GM19238 (cell line): ENCODE results near the gene BRAT1.

Experiments
- DNase-seq: peaks from one replicate; pipeline ENCODE4 v3.0.0; 2011; ENCODE audit warnings: low spot score; ENCODE audit not compliant: insufficient read length

The BRAT1 gene

DNA sequence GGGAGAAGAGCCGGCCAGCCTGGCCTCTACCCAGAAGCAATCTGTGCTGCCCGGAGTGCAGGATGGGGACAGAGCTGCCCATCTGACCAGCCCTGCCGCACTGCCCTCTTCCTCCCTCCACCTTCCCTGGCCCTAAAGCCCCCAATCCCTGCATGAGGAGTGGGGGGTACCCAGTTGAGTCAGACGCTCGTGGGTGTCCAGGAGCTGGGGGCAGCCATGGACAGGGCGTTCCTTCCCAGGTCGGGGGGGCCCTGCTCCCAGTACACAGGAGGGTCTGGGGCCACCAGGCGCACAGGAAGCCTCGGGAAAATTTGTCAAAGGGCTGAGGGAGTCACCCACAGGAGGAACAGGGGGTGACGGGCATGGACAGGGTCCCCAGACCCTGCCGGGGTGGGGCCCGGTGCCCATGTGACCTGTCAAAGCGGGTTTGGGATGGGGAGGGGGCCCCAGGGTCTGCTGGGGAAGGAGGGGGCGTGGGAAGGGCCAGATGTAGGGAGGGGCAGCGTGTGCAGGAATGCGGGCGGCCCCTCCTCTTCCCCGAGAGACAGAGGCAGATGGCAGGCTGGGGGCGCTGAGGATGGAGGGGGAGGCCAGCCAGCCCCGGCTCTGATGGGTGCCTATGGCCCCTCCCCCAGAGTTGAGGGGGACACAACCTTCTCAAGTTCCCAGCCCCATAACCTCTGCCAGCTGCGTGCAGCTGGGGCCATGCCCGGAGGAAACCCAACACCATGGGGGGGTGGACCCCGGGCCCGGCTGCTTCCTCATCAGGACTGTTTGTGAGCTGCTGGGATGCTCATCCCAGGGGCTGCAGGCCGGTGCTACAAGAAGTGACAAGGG is 57.6 kb downstream of the BRAT1 start:
- no peak for DNase-seq

DNA sequence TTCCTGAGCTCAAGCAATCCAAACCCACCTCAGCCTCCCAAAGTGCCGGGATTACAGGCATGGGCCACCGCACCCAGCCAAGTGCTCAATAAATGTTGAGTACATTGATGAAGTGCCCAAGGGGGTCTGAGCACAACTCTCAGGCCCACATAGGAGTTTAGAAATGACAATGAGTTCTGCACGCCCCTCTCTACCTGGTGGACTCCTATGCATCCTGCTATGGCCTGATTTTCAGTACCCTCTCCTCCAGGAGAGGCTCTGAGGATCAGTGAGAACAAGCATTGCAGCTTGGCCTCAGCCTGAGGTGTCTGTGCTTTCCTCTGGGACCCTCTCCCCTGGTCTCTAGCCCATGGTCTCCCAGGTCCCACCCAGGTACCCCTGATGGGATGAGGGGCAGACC is 58.3 kb downstream of the BRAT1 start:
- DNase-seq: no peak

DNA sequence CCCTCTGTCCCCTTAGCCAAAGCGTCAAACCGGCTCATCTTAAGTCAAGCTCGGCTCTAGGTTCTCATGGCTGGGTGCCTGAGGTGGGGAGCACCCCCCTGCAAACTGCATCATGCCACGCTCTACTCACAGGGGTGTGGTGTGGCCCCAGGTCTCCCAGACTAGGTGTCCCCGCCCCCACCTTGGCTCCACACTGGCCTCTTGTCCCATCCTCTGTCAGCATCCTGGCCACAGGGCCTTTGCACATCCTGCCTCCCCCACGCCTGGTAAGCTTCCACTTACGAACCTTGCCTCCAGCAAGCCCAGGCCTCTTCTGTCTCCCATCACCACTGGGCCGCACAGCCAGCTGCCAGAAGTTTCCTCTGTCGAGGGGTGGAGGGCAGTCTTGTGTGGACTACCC is 58.9 kb downstream of the BRAT1 start:
- no peak for DNase-seq

DNA sequence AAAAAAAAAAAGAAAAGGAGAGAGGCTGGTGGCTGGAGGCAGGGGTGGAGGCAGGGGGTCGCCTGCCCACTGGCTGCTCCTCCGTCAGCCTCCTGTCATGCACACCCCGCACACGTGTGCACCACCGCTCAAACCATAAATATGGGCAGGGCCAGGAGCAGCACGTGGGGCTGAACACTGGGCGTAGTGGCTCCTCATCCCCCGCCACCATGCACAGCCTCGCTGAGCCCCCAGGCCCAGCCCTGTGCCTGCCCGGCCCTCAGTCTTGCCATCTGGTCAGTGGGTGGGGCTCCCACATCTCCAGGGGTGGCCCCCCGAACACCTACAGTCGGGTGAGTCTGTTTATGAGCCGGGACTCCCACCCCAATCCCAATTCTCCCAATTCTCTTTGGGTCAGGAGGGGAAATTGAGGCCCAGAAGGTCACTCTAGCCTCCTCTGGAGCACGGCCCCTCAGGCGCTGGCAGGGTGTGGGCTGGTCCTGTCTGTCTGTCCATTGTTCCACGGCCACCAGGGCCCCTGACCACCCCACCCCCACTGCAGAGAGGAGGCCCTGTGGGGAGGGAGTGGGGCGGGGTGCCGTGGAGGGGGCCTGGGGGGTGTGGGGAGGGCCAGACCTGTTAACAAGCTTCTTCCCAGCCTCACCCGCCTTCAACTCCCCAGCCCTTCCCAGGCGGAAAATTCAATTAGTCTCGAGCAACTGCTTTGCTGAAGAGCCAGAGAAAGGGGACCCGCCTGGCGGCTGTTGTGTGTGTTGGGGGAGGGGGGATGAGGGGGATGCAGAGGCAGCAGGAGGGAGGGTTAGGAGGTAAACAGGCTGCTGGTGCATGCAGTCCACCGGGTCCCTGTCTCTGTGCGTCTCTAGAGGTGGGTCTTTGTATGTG is 59.7 kb downstream of the BRAT1 start:
- DNase-seq: no peak

DNA sequence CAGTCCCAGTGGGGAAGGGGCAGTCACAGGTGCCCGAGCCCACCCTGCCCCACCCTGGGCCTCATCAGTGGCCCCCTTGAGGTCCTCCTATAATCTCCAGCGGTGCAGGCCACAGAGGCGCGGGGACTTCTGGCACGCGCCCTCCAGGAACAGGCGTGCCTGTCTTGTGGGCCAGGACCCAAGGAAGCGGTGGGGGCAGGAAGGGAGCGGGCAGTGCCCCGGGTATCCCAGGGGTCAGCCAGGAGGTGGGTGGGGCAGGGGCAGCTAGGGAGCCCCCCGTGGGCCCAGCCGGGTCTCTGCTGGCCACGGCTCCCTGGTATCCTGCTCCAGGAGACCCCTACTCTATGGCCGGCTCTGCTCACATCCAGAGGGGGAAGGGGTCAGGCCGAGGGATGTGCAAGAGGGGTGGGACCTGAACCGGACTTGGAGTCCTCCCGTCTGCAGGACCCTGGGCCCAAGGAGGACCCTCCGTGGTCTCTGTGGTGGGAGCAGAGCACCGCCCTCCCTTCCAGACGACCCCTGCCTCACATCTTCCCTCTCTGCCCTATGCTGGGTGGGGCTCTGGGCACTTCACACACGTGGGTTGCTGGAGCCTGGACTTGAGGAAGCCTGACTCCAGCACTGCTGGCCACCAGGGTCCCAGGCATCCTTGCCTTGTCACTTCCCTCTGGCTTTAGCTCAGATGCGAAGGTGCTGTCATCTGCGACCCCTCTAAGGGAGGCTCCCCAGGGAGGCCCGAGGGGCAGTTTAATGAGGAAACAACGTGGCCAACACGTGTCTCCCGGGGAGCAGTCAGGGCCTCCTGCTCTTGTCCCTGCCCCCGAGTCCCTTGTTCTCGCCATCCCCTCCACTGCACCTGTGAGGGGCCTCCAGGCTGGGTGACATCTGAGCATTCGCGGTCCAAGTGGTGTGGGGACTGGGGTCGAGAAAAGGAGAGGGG is 60.9 kb downstream of the BRAT1 start:
- DNase-seq: no peak

DNA sequence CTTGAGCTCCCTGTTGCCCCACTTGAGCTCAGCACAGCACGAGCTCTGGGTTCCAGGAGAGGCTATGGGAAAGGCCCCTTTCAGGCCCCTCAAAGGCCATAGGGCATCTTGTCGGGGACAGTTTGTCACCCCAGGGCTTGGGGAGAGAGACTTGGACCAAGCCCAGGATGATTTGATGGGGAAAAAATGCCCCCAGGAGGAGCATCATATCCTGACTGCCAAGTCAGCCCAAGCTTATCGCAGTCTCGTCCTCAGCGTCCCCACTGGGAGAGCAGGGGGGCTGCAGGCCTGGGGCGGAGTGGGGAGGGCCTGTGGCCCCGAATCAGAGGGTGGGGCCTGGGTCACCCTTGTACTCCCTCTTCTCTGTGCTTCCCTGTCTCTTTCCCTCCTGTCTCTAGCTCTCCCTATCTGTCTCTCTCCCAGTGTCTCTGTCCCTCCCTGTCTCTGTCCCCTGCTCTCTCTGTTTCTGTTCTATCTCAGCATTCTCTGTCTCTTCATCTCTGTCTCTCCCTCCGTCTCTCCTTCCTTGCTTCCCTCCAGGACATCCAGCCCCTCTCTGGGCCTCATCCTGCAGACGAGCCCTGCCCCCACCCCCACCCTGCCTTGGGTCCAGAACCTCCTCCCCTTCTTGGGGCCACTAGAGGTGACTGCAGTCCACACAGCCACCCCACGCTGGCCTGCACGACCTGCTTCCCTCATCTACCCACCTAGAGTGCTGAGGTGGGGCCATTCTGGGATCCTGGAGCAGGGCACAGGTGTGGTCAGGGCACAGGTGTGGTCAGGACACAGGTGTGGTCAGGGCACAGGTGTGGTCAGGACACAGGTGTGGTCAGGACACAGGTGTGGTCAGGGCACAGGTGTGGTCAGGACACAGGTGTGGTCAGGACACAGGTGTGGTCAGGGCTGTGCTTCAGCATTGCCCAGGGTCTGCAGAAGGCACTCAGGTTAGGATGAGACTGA is 61.8 kb downstream of the BRAT1 start:
- no peak for DNase-seq

DNA sequence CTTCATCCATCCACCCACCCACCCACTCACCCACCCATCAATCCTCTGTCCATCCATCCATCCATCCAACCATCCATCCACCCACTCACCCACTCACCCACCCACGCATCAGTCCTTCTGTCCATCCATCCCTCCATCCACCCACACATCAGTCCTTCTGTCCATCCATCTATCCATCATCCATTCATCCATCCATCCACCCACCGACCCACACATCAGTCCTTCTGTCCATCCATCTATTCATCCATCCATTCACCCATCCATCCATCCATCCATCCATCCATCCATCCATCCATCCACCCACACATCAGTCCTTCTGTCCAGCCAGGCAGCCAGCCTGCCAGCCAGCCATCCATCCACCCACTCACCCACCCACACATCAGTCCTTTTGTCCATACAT is 63.3 kb downstream of the BRAT1 start:
- DNase-seq: no peak

DNA sequence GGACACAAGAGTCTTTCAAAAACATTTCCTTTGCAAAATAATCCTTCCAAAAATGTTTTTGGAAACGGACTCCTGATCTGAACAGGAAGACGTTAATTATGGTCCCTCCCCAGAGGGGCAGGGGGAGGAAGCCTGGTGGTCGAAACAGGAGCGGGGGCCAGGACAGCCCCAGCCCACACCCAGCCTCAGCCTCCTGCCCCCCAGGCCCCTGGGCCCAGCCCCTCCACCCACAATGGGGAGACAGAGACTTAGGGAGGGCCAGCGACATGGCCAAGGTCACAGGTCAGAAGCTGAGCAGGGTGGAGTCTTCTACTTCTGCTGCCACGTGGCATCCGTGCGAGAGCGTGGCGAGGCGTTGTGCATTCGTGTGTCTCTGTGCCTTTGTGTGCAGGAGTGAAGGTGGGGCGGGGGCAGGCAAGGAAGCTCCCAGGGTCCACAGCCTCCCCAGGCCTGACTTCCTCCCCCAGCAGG is 65.1 kb downstream of the BRAT1 start:
- no peak for DNase-seq

DNA sequence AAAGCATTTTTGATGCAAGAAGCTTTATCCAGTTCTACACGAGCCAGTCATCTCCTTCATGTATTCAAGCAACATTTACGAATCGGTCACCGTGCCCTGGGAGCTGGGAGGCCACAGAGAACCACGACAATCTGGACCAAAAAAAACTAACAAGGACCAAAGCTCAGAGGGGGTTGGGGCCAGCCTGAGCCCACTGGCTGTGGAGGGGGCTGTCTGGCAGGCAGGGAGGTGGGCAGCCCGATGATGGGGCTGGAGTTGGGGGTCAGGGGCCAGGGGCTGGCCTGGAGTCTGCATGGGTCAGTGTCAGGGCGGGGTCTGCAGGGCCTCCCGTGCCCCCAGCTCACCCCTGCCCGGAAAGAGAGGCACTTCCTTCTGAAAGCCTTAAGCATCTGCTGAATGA is 66.6 kb downstream of the BRAT1 start:
- DNase-seq: no peak

DNA sequence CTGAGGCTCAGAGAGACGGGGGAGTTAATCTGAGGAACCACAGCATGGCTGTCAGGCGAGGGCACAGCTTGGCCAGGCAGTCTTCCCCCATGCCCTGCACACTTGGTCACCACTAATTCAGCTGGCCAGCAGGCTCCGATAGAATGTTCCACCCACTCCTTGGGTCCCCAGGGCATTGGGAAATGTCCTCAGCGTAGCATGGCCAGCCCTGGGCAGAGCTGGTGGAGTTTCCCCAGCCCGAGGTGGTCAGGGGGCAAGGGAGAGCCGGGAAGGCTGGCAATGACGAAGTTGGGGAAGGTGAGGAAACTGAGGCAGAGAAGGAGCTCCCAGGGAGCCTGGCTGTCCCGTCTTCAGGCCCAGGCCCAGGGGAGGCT is 67.1 kb downstream of the BRAT1 start:
- no peak for DNase-seq
